Lung (tissue), 16 donors: ENCODE measurements around the gene ZEB1. TPM values are rescaled to one million over a fixed set of nuclear protein-coding genes. Genes with fewer than 3 reads are reported as not detected.

Source experiments
- ATAC-seq: fragments of 200-7000 bp; cut with Tn5 transposase; one replicate; pipeline ENCODE4 v1.9.1; 2020; ENCODE audit warnings: moderate number of reproducible peaks; ENCODE audit not compliant: insufficient read depth, low FRiP score
- DNase-seq, 3 donors: peaks; one replicate each; pipeline ENCODE4 v3.0.0-alpha.2; 2013 to 2017
- H3K27ac ChIP-seq, 2 donors: one replicate each; pipeline ENCODE4 v1.5.1; 2013; ENCODE audit warnings: mild to moderate bottlenecking in 2 of 2, moderate library complexity in 2 of 2, control low read depth in 1 of 2, inconsistent platforms in 1 of 2, low read depth in 1 of 2, low read length in 1 of 2
- H3K27me3 ChIP-seq, 3 donors: one replicate each; pipeline ENCODE4 v1.5.1; 2013; ENCODE audit warnings: low read length in 2 of 3; ENCODE audit not compliant: control insufficient read depth in 3 of 3, insufficient read depth in 3 of 3
- H3K36me3 ChIP-seq, 4 donors: one replicate each; pipeline ENCODE4 v1.5.1; 2013; ENCODE audit warnings: low read length in 4 of 4, mild to moderate bottlenecking in 1 of 4, moderate library complexity in 1 of 4; ENCODE audit not compliant: control insufficient read depth in 4 of 4, insufficient read depth in 4 of 4
- H3K4me1 ChIP-seq, 5 donors: one replicate each; pipeline ENCODE4 v1.5.1; 2013; ENCODE audit warnings: low read length in 5 of 5, mild to moderate bottlenecking in 2 of 5, moderate library complexity in 1 of 5; ENCODE audit not compliant: control insufficient read depth in 5 of 5, insufficient read depth in 5 of 5
- H3K4me3 ChIP-seq: one replicate; pipeline ENCODE4 v1.5.1; 2013; ENCODE audit warnings: mild to moderate bottlenecking, control low read depth, moderate library complexity
- H3K9ac ChIP-seq, 2 donors: one replicate each; pipeline ENCODE4 v1.5.1; 2013; ENCODE audit warnings: low read length in 2 of 2, control low read depth in 1 of 2; ENCODE audit not compliant: insufficient read depth in 1 of 2
- H3K9me3 ChIP-seq, 4 donors: one replicate each; pipeline ENCODE4 v1.5.1; 2013; ENCODE audit warnings: low read length in 3 of 4, mild to moderate bottlenecking in 1 of 4, moderate library complexity in 1 of 4; ENCODE audit not compliant: control insufficient read depth in 4 of 4, insufficient read depth in 3 of 4
- CTCF ChIP-seq: IDR thresholded peaks from 2 replicates; pipeline ENCODE4 v1.5.1; 2012; ENCODE audit warnings: mild to moderate bottlenecking; ENCODE audit errors: control extremely low read depth, extremely low read depth
- WGBS, 2 donors: extraction: QIAGEN DNeasy Blood & Tissue Kit; methylation state at CpG; one replicate each; pipeline ENCODE4 v1.1.7; 2013; 5-methylcytosine and 5-hydroxymethylcytosine counted together
- long read RNA-seq, 5 donors: transcript quantifications; one replicate each; lab custom pipeline, GENCODE V29; 2026
- polyA plus RNA-seq, 2 donors: library from polyadenylated mRNA; stranded (reverse); fragments of 200-250 nt; gene quantifications; one replicate each; pipeline ENCODE4 v1.2.1, GENCODE V29; 2013
- total RNA-seq, 2 donors: library from RNA; depleted of rRNA in 1 of 2; stranded (reverse); fragments of >200 nt in 1 of 2; gene quantifications; one replicate each; pipeline ENCODE4 v1.2.1, GENCODE V29; 2014 to 2021
- donor health status: control.
- donor health status: control.
- donor health status: Bipolar disorder and iron deficiency.
- donor health status: healthy.
- donor health status: DM: yes; HTN: yes; CAD: no.

The ZEB1 gene
- 10 to 100 TPM; 29.8 to 86.9 TPM for total RNA-seq
- polyA plus RNA-seq = 1 to 10 TPM; 8.4 to 9.2 TPM
- long read RNA-seq, donor 1, full-length matches to known transcripts = 2 of 11 reads
- long read RNA-seq, donor 1, partial matches to known transcripts = 9 of 11 reads
- long read RNA-seq, donor 1, other reads (novel, unspliced or antisense) = 0 of 11 reads
- long read RNA-seq, donor 2, partial matches to known transcripts = 0 of 1 reads
- long read RNA-seq, donor 2, other reads (novel, unspliced or antisense) = 0 of 1 reads
- long read RNA-seq, donor 3, partial matches to known transcripts = 16 of 17 reads
- long read RNA-seq, donor 3, other reads (novel, unspliced or antisense) = 0 of 17 reads
- long read RNA-seq, donor 4, partial matches to known transcripts = 7 of 9 reads
- long read RNA-seq, donor 4, other reads (novel, unspliced or antisense) = 0 of 9 reads
- long read RNA-seq, donor 5, partial matches to known transcripts = 19 of 21 reads
- long read RNA-seq, donor 5, other reads (novel, unspliced or antisense) = 0 of 21 reads

DNA sequence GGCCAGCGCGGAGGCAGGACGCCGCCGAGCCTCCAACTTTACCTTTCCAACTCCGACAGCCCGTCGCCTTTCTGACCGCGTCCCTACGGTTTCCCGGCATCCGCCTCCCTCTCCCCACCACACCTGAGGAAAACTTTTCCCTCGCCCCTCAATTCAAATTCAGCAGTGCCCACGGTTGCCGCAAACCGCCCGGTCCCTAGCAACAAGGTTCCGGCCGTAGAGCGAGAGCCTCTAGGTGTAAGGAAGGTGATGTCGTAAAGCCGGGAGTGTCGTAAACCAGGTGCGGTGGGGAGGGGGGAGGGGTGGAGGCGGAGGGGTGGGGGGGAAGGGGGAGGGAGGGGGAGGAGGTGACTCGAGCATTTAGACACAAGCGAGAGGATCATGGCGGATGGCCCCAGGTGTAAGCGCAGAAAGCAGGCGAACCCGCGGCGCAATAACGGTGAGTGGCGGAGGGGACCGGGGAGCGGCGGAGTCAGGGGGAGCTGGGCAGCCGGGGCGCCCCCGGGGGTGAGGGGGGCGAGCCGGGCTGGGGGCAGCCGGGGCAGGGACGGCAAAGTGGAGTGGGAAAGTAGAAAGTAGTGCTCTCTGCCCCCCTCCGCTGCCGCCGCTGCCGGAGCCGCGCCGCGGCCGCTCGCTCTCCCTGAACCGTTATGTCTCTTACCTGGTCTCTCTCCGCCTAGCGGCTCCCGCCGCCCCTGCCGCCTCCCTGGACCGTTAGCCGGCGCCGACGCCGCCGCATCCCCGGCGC is at the start of gene ZEB1:
TSS of gene ZEB1 (plus strand) at position 363 of the 748 bp plus-strand sequence. CDS start at position 382, 19 bp downstream.
- Histone ChIP-seq H3K27me3 (peaks cover 0 to 42% (median 33%) of the 10 kb centered on the region in 3 donors), H3K9me3 (no peaks in the 10 kb centered on the region)
- no peak for TF ChIP-seq CTCF

GRCh38 chr10:31270954-31271353 is 48.1 kb upstream of the ZEB1 start:
- Histone ChIP-seq H3K4me1 (no peaks in the 10 kb centered on the region), H3K9ac (no peak overlapping the region), H3K4me3 (no peak overlapping the region), H3K27ac (no peak overlapping the region), H3K9me3 (peaks cover 0 to 2% (median 0%) of the 10 kb centered on the region in 4 donors), H3K27me3 (no peaks in the 10 kb centered on the region), H3K36me3 (no peaks in the 10 kb centered on the region)
- WGBS, 2 donors = 94 to 97% methylated on average over 5 of the region's 5 CpGs
- no peak for DNase-seq
- ATAC-seq = no peak
- TF ChIP-seq CTCF = no peak

More for the DNA sequence above, at the start of gene ZEB1:
- peak within 1 kb of the TSS; percentile 95 to 99 for H3K27ac ChIP-seq
- peak within 1 kb of the TSS; percentile 7 to 64 for H3K9ac ChIP-seq
- WGBS, 2 donors = 0 to 1% methylated on average over 54 to 71 of the region's 71 CpGs
- DNase-seq = peak; percentile 76 to 87 (median 77)
- H3K4me1 ChIP-seq = peaks cover 0 to 14% (median 3%) of the 10 kb centered on the region in 5 donors
- H3K36me3 ChIP-seq = no peaks in the 10 kb centered on the region
- peak; percentile 80 for ATAC-seq
- peak within 1 kb of the TSS; percentile 86 for H3K4me3 ChIP-seq

- H3K9ac ChIP-seq = no peak overlapping the region
- 84 to 92% methylated on average over 1 of the region's 1 CpG for WGBS, 2 donors
- no peak overlapping the region for H3K4me3 ChIP-seq
- H3K9me3 ChIP-seq = peaks cover 0 to 2% (median 0%) of the 10 kb centered on the region in 4 donors
- H3K27me3 ChIP-seq = no peaks in the 10 kb centered on the region
- no peak for TF ChIP-seq CTCF
- ATAC-seq = no peak
- no peak overlapping the region for H3K27ac ChIP-seq
- no peaks in the 10 kb centered on the region for H3K36me3 ChIP-seq
- DNase-seq = no peak
- no peaks in the 10 kb centered on the region for H3K4me1 ChIP-seq
These were observed 46.2 kb upstream of the ZEB1 start for GRCh38 chr10:31272841-31273240.
